Ramos (cell line): ENCODE measurements around the gene CBLB.

Experiments
- in situ Hi-C: fragments of 300-500 bp; cut with MboI; formaldehyde crosslinking; loops from one replicate; pipeline ENCODE4 v1.14.3; 2022; ENCODE audit warnings: low sequenced_read_pairs; ENCODE audit not compliant: unreplicated experiment

Gene CBLB

GRCh38 chr3:105848821-105849220, 20.0 kb downstream of the CBLB start:
- in situ Hi-C loops: no loop called here

- in situ Hi-C loops: no loop called here
Measured at GRCh38 chr3:105847865-105848264, 20.9 kb downstream of the CBLB start.

- in situ Hi-C loops: no loop called here
Measured at GRCh38 chr3:105847452-105847851, 21.4 kb downstream of the CBLB start.

- in situ Hi-C loops: no loop called here
Measured at GRCh38 chr3:105846809-105847208, 22.0 kb downstream of the CBLB start.

- in situ Hi-C loops: no loop called here
Measured at GRCh38 chr3:105845488-105845887, 23.3 kb downstream of the CBLB start.

GRCh38 chr3:105844704-105845103, 24.1 kb downstream of the CBLB start:
- in situ Hi-C loops: no loop called here

GRCh38 chr3:105843994-105844393, 24.8 kb downstream of the CBLB start:
- in situ Hi-C loops: no loop called here

- in situ Hi-C loops: no loop called here
Measured at GRCh38 chr3:105842943-105843342, 25.9 kb downstream of the CBLB start.

- in situ Hi-C loops: no loop called here
Measured at GRCh38 chr3:105842449-105842848, 26.4 kb downstream of the CBLB start.

GRCh38 chr3:105837947-105838346, 30.9 kb downstream of the CBLB start:
- in situ Hi-C loops: no loop called here

GRCh38 chr3:105837143-105837740, 31.6 kb downstream of the CBLB start:
- in situ Hi-C loops: no loop called here

GRCh38 chr3:105836533-105836932, 32.3 kb downstream of the CBLB start:
- in situ Hi-C loops: no loop called here

GRCh38 chr3:105835606-105836005, 33.2 kb downstream of the CBLB start:
- in situ Hi-C loops: no loop called here

- in situ Hi-C loops: no loop called here
Measured at GRCh38 chr3:105834768-105835167, 34.0 kb downstream of the CBLB start.

- in situ Hi-C loops: no loop called here
Measured at GRCh38 chr3:105832644-105833043, 36.2 kb downstream of the CBLB start.

- in situ Hi-C loops: no loop called here
Measured at GRCh38 chr3:105830836-105831235, 38.0 kb downstream of the CBLB start.

GRCh38 chr3:105829871-105830622, 38.8 kb downstream of the CBLB start:
- in situ Hi-C loops: no loop called here

GRCh38 chr3:105829229-105829628, 39.6 kb downstream of the CBLB start:
- in situ Hi-C loops: no loop called here

- in situ Hi-C loops: no loop called here
Measured at GRCh38 chr3:105828703-105829102, 40.1 kb downstream of the CBLB start.

GRCh38 chr3:105827959-105828358, 40.9 kb downstream of the CBLB start:
- in situ Hi-C loops: no loop called here

GRCh38 chr3:105826778-105827634, 41.8 kb downstream of the CBLB start:
- in situ Hi-C loops: no loop called here
